Epidermal melanocyte (primary cell): ENCODE results near the gene ELMO1.

Experiments
- DNase-seq: peaks from one replicate; pipeline ENCODE4 v3.0.0; 2011; ENCODE audit warnings: low spot score; ENCODE audit not compliant: insufficient read length

The ELMO1 gene

GRCh38 chr7:37448636-37449361 lies at the start of gene ELMO1:
Gene ELMO1 (minus strand): TSS chr7:37448864. CDS start chr7:37342690, 106,174 bp downstream.
- no peak for DNase-seq

GRCh38 chr7:37497576-37497975 lies 48.9 kb upstream of the ELMO1 start:
- DNase-seq, result no peak

GRCh38 chr7:37495574-37496184 lies 47.0 kb upstream of the ELMO1 start:
- no peak for DNase-seq

GRCh38 chr7:37494926-37495325 lies 46.3 kb upstream of the ELMO1 start:
- no peak for DNase-seq

GRCh38 chr7:37493810-37494209 lies 45.1 kb upstream of the ELMO1 start:
- DNase-seq, result no peak

- no peak for DNase-seq
Measured at GRCh38 chr7:37493123-37493522, 44.5 kb upstream of the ELMO1 start.

- DNase-seq, result no peak
Measured at GRCh38 chr7:37491919-37492694, 43.4 kb upstream of the ELMO1 start.

- no peak for DNase-seq
Measured at GRCh38 chr7:37489703-37490102, 41.0 kb upstream of the ELMO1 start.

- no peak for DNase-seq
Measured at GRCh38 chr7:37488163-37488764, 39.6 kb upstream of the ELMO1 start.

GRCh38 chr7:37484426-37485073 lies 35.9 kb upstream of the ELMO1 start:
- no peak for DNase-seq

GRCh38 chr7:37483627-37484026 lies 35.0 kb upstream of the ELMO1 start:
- DNase-seq, result no peak

- DNase-seq, result no peak
Measured at GRCh38 chr7:37482953-37483352, 34.3 kb upstream of the ELMO1 start.

- DNase-seq, result no peak
Measured at GRCh38 chr7:37482505-37482904, 33.8 kb upstream of the ELMO1 start.

- DNase-seq, result no peak
Measured at GRCh38 chr7:37481722-37482288, 33.1 kb upstream of the ELMO1 start.

GRCh38 chr7:37481154-37481553 lies 32.5 kb upstream of the ELMO1 start:
- no peak for DNase-seq

- DNase-seq, result no peak
Measured at GRCh38 chr7:37480041-37481031, 31.7 kb upstream of the ELMO1 start.

GRCh38 chr7:37476881-37477450 lies 28.3 kb upstream of the ELMO1 start:
- DNase-seq, result no peak

- DNase-seq, result no peak
Measured at GRCh38 chr7:37476428-37476827, 27.8 kb upstream of the ELMO1 start.

GRCh38 chr7:37475646-37476045 lies 27.0 kb upstream of the ELMO1 start:
- DNase-seq, result no peak

GRCh38 chr7:37471619-37472018 lies 23.0 kb upstream of the ELMO1 start:
- DNase-seq, result no peak
